Stimulated activated CD8-positive, alpha-beta memory T cell treated with anti-CD3 and anti-CD28 coated beads, Interleukin-15, amount 100 ng/mL, for 4 hours (primary cell): ENCODE measurements around the gene METTL8.
"Not testable (repeated sequence)": the region's sequence is repeated elsewhere in the genome, so short reads cannot be mapped to it uniquely, and the experiment has no call there.

Experiments
- DNase-seq, 2 donors: peaks; one replicate each; pipeline ENCODE4 v3.0.0-alpha.2; 2020; ENCODE audit warnings: low read depth in 2 of 2

METTL8 gene

DNA sequence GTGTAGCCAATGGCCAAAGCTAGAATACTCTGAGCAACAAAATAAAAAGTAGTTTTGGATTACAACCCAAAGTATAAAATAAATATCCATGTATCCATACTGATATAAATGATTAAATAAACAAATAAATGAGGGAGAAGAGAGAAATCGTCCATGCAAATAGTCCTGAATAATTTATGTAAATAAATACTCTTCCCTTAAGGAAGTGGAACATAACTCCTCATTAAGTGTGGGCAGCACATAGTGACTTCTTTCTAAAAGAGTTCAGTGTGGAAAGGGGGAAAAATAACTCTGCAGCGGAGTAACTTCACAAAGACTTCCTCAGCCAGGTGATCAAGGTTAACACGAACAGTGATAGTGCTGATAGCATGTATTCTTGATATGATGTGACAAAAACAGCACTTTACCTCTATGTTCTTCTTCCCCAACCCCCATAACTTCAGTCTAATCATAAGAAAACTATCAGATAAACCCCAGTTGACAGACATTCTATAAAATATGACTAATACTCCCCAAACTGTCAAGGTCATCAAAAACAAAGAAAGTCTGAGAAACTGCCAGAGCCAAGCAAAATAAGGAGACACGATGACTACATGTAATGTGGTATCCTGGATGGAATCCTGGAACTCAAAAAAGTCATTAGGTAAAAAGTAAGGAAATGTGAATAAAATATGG lies 30.7 kb downstream of the METTL8 start:
- no peak for DNase-seq

DNA sequence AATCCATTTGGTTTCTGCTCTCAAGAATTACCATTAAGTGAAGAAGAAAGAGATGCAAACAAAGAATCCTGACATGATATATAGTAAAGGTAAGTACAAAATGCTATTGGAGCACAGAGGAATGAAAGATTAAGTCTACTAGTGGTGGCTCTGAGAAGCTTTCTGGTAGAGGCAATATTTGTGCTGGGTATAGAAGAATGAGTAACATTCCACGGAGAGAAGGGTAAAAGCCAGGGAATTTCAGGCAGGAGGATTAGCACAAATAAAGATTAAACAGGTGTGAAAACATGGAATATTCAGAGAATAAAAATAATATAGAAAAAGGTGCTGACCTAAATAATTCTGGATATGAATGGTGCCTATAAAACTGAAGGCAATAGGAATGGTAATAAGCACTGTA lies 31.8 kb downstream of the METTL8 start:
- no peak for DNase-seq

DNA sequence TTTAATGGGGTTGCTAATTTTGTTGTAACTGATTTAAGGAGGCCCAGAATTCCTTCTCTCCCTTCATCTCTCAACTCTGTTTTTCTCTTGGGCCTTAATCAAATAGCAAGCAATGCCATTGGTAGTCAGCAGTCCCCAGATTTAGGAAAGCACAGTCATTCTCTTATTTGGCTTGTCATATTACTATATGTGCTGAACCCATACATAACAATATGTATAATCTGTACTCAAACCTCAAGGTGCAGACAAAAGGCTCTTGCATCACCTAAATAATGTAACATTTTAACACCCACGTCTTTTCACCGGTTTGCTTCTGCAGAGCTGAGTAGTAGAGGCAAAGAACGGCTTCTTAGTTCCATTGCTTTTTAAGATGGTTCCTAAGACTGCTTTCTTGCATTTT lies 33.4 kb downstream of the METTL8 start:
- DNase-seq: no peak

DNA sequence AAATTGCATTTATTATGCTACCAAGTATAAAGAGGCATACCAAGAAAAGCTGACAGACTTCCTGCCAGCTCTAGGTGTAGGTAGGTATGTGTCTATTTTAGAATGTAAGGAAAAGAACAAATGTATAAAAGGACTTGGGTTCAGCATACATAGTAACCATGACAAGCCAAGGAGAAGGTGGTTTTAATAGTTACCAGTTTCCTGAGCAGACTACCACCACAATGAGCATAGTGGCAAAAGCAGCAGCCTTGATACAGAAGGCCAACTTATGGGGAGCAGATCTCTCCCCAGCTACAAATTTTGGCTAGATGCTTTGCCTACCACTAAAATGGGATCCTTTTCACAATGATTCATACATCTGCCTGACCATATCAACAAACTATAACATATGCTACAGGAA lies 34.5 kb downstream of the METTL8 start:
- no peak for DNase-seq

DNA sequence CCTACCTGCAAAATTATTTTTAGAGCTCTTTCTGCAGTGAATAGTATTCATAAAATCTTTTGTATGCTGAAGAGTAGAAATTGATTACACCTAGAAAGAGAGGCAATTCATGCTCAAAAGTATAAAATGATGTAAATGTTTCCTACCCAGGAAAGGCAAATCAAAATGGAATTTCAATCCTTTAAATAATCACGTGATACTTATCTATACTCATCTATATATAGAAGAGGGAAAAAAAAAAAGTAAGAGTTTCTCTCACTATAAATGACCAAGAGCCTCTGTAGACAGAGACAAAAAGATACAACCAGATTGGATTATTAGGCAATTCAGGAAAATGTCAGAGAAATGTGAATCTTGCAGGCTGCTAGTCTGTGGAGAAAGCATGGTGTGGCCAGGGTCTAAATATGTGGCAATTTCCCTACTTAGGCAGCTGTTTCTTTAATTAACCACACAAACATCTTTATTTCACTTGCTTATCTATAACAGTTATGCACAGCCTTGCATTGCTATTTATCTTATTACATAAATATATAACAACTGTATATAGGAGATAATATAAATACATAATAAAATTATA lies 39.5 kb downstream of the METTL8 start:
- DNase-seq: no peak

DNA sequence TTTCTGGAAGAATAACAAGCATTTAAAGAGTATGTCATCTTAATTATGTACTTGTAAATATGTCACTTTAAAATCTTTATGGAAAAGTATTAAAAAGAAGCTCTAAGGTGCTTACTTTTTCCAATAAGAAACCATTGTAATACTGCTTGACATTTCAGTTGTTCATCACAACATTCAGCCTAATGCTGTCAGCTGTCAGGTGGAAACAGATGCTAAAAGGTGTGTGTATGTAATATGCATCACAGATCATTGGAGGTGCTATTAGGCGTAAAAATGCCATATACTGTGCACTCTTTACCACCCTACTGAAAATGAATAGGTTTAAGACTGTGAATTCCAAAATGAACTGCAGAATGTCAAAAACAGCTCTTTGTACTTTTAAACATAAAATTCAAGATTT lies 40.3 kb downstream of the METTL8 start:
- DNase-seq: no peak

DNA sequence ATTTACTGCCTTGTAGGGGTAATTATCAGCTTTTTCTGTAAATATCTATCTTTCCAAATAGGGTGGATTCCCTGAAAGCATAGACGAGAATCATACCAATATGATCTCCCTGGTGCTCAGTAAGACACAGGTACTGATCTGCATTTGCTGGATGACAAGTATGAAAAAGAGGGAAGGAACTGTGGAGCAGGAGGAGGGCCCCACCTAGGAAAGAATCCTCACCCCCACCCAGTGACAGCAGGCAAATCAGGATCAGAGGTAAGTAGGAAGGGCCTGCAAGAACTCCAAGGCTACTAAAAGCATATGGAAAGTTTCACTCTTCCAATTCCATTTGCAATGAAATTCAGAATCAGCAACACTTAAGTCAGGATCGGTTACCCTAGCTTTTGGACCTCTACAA lies 42.3 kb downstream of the METTL8 start:
- DNase-seq: no peak

DNA sequence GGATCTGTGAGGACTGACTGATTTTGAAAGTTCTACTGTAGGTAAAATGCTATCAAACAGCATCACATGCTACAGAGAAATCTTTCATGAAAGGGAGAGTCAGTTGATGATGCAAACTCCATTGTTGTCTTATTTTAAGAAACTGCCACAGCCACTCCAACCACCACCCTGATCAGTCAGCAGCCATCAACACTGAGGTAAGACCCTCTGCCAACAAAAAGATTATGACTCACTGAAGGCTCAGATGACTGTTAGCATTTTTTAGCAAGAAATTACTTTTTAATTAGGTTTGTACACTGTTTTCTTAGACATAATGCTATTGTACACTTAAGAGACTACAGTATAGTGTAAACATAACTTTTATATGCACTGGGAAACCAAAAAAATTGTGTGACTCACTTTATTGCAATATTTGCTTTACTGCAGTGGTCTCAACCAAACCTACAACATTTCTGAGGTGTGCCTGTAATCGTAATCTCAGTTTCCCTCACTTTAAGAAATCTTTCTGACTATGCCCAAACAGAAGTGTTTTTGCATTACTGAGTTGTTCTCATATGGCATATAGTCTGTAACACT lies 42.8 kb downstream of the METTL8 start:
- DNase-seq: no peak

DNA sequence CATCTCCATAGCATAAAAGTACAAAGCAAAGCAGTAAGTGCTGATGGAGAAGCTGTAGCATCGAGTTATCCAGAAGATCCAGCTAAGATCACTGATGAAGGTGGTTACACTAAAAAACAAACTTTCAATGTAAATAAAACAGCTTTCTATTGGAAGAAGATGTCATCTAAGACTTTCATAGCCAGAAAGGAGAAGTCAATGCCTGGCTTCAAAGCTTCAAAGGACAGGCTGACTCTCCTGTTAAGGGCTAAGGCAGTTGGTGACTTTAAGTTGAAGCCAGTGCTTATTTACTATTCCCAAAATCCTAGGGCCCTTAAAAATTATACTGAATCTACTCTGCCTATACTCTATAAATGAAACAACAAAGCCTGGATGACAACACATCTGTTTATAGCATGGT lies 44.0 kb downstream of the METTL8 start:
- no peak for DNase-seq

DNA sequence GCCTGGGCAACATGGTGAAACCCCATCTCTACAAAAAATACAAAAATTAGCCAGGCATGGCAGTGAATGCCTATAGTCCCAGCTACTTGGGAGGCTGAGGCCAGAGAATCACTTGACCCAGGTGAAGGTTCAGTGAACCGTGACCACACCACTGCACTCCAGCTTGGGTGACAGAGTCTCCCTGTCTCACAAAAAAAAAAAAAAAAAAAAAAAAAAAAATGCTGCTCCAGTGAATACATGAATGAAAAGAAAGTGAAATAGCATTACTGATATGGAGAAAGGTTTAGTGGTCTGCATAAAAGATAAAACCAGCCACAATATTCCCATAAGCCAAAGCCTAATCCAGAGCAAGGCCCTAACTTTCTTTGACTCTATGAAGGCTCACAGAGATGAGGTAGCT lies 44.5 kb downstream of the METTL8 start:
- no peak for DNase-seq

DNA sequence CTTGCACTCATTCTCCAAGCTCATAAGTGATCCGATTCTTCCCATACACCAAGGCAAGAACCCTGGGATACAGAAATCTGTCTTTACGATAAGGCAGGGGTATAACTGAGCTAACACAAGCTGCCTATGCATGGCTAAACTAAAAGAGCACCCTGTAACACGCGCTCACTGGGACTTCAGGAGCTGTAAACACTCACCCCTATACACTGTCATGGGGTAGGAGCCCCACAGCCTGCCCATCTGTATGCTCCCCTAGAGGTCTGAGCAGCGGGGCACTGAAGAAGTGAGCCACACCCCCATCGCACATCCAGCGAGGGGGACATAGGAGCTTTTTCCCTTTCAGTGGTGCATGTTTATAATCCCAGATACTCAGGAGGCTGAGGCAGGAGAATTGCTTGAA lies 46.7 kb downstream of the METTL8 start:
- DNase-seq: no peak

DNA sequence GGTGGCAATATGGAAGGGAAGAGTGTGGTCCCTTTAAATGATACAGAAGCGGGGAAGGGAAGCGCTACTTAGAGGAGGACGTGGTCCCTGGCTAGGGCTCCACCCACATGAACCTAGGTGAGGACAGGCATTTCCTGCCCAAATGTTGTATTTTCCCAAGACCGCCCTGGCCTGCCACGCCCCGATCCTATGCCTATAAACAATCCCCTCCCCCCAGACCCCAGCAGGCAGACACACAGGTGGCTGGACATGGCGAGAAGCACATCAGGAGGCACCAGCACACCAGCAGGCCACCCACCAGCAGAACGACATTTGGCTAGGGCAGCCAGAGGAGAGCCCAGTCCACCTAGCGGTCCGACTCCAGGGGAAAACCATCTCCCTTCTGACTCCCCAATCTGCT lies 47.2 kb downstream of the METTL8 start:
- DNase-seq: no peak

DNA sequence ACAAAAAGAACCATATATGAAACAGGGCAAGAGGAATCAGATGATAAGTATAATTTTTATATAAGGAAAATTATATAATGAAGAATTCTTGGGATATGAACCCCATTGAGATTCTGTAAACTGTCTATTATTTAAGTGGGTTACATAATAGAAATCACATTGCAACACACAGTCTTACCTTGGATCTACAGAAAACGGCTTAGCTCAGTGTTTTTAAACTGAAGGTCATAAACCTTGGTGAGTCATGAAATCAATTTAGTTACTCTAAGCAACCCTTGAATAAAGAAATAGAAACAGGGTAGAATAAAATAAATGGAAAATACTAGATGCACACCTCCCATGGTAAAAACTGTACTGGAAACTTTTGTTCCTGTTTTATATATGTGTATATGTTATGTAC lies 50.7 kb downstream of the METTL8 start:
- no peak for DNase-seq

DNA sequence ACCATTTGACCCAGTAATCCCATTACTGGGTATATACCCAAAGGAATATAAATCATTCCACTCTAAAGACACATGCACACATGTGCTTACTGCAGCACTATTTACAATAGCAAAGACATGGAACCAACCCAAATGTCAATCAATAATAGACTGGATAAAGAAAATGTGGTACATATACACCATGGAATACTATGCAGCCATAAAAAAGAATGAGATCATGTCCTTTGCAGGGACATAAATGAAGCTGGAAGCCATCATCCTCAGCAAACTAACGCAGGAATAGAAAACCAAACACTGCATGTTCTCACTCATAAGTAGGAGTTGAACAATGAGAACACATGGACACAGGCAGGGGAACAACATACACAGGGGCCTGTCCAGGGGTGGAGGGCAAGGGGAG lies 51.6 kb downstream of the METTL8 start:
- DNase-seq: not testable (repeated sequence)

DNA sequence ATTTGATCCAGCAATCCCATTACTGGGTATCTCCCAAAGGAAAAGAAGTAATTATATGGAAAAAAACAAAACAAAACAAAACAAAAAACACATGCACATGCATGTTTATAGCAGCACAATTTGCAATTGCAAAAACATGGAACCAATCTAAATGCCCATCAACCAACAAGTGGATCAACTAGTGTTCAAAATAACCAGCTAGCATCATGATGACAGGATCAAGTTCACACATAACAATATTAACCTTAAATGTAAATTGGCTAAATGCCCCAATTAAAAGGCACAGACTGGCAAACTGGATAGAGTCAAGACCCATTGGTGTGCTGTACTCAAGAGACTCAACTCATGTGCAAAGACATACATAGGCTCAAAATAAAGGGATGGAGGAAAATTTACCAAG lies 55.9 kb downstream of the METTL8 start:
- not testable (repeated sequence) for DNase-seq

DNA sequence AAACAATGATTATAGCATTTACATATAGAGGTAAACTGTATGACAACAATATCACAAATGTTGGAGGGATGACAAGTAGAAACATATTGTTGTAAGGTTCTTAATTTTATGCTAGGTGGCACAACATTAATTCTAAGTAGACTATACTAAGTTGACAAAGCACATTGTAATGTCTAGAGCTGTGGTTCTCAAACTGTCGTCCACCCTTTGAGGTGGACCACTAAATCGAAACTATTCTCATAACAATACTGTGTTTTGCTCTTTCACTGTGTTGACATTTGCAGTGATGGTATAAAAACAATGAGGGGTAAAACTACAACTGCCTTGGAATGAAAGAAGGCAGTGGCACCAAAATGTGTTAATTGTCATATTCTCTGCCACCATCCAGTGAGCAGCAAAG lies 66.1 kb downstream of the METTL8 start:
- DNase-seq: no peak

DNA sequence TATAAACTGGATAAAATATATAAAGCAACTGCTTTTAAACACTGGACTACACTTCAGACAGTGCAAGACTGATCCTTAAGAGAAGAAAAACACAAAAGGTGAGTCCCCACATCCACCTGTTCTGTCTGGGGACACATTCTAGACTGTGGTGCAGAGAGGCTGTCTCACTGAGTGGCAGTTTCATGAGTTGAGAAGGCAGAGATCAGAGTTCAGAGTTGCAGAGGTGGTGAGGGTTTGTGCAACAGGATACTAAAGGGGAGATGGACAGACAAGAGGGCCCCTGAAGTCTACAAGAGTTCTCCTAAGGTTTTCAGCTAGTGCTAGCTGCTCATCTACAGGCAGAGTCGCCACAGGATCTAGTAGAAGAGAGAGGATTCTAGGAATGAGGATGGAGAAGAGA lies 68.0 kb downstream of the METTL8 start:
- DNase-seq: no peak

DNA sequence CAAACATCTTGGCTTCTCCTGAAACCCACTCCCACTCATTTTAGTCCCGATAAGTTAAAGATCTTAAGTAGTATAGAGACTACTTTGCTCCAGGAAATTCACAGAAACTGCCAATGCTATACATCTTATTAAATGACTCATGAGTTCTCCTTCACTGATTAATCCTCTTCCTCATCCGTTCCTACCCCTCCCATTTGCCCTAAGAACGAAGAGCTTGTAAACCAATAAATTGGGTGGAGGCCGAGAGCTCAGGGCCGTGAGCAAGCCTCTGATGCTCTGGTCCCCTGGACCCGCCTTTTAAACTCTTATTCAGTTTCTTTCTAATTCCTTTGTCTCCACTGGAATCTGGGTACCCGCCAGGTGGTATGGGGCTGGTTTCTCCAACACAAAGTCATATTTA lies 68.6 kb downstream of the METTL8 start:
- DNase-seq: no peak

DNA sequence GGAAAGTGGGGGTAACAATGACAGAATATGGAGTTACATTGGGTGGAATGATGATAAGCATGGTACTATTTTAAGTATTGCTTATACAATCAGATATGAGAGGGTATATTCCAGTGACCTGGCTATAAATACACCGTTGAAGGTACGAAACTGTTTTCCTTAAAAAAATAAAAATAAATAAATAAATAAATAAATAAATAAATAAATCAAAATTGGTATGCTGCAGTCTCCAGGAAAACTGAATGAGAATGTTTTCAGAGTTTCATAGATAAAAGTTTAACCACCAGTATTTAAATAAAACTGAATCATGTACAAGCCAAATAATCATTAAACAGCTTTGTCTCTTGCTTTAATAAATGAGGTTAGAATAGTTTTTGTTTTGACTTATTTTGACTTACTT lies 71.4 kb downstream of the METTL8 start:
- no peak for DNase-seq

DNA sequence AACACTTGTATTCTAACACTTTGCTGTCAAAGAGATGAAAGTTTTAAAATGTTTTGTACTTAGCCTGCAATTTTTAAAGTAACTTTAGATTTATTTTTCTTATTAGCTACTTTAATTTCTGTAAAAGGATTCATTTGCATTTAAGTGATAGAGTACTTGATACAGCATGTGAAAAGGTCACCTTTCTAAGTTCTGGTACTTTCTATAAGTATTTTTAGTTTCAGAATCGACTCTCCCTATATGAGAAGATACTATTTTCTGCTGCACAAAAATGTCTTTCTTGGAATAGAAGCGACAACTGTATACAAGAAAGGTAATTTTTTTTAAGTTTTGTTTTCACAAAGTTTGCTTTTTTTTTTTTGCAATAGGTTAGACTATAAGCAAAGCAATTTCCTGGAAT lies 72.9 kb downstream of the METTL8 start:
- no peak for DNase-seq

DNA sequence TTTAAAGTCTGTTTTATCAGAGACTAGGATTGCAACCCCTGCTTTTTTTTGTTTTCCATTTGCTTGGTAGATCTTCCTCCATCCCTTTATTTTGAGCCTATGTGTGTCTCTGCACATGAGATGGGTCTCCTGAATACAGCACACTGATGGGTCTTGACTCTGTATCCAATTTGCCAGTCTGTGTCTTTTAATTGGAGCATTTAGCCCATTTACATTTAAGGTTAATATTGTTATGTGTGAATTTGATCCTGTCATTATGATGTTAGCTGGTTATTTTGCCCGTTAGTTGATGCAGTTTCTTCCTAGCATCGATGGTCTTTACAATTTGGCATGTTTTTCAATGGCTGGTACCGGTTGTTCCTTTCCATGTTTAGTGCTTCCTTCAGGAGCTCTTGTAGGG lies 80.0 kb downstream of the METTL8 start:
- not testable (repeated sequence) for DNase-seq

DNA sequence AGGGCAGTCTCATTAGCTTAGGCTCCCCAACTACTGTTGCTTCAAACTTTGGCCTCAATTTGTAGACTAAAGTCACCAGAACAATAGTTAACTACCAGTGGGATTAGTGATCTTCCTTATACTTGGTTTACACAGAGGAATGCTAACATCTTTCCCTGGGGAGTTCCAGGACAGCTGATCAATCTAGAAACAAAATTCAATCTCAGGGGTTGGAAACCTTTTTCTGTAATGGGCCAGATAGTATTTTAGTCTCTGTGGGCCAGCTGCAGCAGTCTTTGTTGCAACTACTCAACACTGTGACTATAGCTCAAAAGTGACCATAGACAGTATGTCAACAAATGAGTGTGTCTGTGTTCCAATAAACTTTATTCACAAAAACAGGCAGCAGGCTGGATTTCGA lies 85.7 kb downstream of the METTL8 start:
- DNase-seq: no peak

DNA sequence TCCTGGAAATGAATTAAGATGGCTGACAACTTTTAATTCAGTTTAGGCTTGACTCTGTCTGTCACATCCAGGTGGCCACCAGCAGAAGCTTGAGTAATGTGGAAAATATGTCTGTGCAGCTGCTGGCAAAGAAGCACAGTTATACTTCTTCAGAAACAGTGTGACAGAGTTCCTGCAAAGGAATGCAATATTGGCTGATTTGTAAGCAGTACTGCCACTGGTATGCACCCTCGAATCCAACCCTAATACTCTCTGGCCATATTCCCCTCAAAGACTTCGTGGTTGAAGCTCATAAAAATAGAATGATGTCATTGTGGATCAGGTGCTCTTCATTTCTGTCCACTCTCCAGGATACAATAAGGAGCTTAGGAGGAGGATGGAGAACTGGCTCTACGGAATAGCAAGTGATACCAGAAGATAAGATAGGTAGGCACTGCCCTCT lies 86.2 kb downstream of the METTL8 start:
- no peak for DNase-seq
